Gastrocnemius medialis (tissue), 4 donors: Measurements from ENCODE around the gene URM1.

Source experiments
- POLR2A ChIP-seq, 2 donors: fragments of 450-650 bp; IDR thresholded peaks; one replicate each; pipeline ENCODE4 v1.6.1; 2017; ENCODE audit warnings: antibody characterized with exemption in 2 of 2, mild to moderate bottlenecking in 2 of 2, moderate library complexity in 2 of 2
- TF ChIP-seq, protein P1 (sequence below), 5 experiments: fragments of 450-650 bp in 3 of 5; fragments of 200-600 bp in 2 of 5; sonication (generic) in 2 of 5; IDR thresholded peaks in 4 of 5; conservative IDR thresholded peaks in 1 of 5; 1 replicate in 4 of 5; 2 replicates in 1 of 5; pipeline ENCODE4 v1.5.1; 2016 to 2019; ENCODE audit warnings: antibody characterized with exemption in 5 of 5, mild to moderate bottlenecking in 3 of 5, moderate library complexity in 3 of 5

DNA sequence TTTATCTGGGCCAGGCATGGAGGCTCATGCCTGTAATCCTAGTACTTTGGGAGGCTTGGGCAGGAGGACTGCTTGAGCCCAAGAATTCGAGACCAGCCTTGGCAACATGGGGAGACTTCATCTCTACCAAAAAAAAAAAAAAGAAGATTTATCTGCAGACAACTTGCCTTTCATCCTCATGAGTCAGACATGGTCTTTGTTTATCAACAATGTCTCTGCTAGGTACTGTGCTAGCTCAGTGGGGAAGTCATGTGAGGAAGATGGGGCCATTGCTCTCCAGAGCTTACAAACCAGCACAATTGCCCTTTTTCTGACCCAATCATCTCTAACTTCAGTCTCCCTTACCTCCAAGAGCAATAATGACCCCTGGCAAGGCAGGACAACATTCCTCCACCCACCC, 1.6 kb downstream of the URM1 start:
- TF ChIP-seq POLR2A (IDR thresholded peaks at IDR 0.05): no peak
- TF ChIP-seq, protein P1, sequence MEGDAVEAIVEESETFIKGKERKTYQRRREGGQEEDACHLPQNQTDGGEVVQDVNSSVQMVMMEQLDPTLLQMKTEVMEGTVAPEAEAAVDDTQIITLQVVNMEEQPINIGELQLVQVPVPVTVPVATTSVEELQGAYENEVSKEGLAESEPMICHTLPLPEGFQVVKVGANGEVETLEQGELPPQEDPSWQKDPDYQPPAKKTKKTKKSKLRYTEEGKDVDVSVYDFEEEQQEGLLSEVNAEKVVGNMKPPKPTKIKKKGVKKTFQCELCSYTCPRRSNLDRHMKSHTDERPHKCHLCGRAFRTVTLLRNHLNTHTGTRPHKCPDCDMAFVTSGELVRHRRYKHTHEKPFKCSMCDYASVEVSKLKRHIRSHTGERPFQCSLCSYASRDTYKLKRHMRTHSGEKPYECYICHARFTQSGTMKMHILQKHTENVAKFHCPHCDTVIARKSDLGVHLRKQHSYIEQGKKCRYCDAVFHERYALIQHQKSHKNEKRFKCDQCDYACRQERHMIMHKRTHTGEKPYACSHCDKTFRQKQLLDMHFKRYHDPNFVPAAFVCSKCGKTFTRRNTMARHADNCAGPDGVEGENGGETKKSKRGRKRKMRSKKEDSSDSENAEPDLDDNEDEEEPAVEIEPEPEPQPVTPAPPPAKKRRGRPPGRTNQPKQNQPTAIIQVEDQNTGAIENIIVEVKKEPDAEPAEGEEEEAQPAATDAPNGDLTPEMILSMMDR (IDR thresholded peaks at IDR 0.05 in 4 of 5, conservative IDR thresholded peaks at IDR 0.05 in 1 of 5): no peak
